Fibroblast of mammary gland (primary cell): Measurements from ENCODE around the gene PKD1L1.
"Not testable (repeated sequence)": the region's sequence is repeated elsewhere in the genome, so short reads cannot be mapped to it uniquely, and the experiment has no call there.

Experiments
- DNase-seq: peaks from one replicate; pipeline ENCODE4 v3.0.0-alpha.2; 2010; ENCODE audit warnings: low read depth
- H3K4me3 ChIP-seq: 2 replicates; pipeline ENCODE4 v1.5.1; 2011; ENCODE audit warnings: low read depth, mild to moderate bottlenecking, low read length, moderate library complexity; ENCODE audit not compliant: control insufficient read depth
- CTCF ChIP-seq: conservative IDR thresholded peaks from 2 replicates; pipeline ENCODE4 v1.5.1; 2011; ENCODE audit warnings: low read depth, low read length, inconsistent platforms; ENCODE audit not compliant: control insufficient read depth, insufficient read depth

PKD1L1 gene

GRCh38 chr7:47932466-47933037 lies 15.7 kb downstream of the PKD1L1 start:
- H3K4me3 ChIP-seq: no peak overlapping the region
- no peak for TF ChIP-seq CTCF
- DNase-seq: no peak

GRCh38 chr7:47932016-47932415 lies 16.2 kb downstream of the PKD1L1 start:
- DNase-seq: peak; percentile 44
- TF ChIP-seq CTCF: no peak
- H3K4me3 ChIP-seq: no peak overlapping the region

- DNase-seq: no peak
- no peak overlapping the region for H3K4me3 ChIP-seq
- no peak for TF ChIP-seq CTCF
Measured at GRCh38 chr7:47931005-47932004, 17.0 kb downstream of the PKD1L1 start.

GRCh38 chr7:47924266-47924665 lies 24.0 kb downstream of the PKD1L1 start:
- DNase-seq: no peak
- TF ChIP-seq CTCF: no peak
- H3K4me3 ChIP-seq: no peak overlapping the region

GRCh38 chr7:47923081-47923875 lies 25.0 kb downstream of the PKD1L1 start:
- not testable (repeated sequence) for H3K4me3 ChIP-seq, DNase-seq

GRCh38 chr7:47916514-47916913 lies 31.8 kb downstream of the PKD1L1 start:
- DNase-seq, H3K4me3 ChIP-seq: not testable (repeated sequence)

- TF ChIP-seq CTCF: no peak
- H3K4me3 ChIP-seq: no peak overlapping the region
- no peak for DNase-seq
Measured at GRCh38 chr7:47915616-47915976, 32.7 kb downstream of the PKD1L1 start.
